OCI-M1 (cell line): Measurements from ENCODE around the gene HS6ST1.

ENCODE experiments used
- DNase-seq: peaks from one replicate; lab custom pipeline; 2025; lab: John Stamatoyannopoulos, UW

Gene HS6ST1

DNA sequence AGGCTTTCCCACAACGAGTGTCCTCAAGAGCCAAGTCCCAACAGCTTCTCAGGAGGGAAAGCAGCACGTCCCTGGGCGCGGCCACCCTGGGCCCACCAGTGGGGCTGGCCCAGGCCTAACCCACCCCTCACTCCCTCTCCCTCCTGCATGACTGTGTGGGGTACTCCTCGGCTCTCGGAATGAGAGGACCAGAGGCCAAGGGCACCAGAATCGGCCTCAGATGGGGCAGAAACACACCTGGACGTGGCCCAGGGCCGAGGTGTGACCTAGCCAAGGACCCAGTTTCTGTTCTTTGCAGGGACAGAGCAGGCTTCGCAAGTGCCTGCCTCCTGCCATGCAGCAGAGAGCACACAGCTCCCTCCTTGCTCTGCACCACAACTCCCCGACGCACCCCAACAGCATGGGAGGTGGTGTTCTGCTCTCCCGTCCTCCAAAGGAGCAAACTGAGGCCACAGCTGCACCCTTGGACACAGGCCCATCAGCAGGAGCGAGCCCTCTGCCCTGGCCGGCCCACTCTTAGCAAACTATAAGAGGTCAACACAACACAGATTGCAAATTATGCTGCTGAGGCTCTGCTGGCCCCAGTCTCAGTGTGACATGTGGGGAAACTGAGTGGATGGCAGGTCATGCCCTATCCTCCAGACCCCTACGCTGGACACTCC lies 19.7 kb downstream of the HS6ST1 start:
- DNase-seq: no peak

DNA sequence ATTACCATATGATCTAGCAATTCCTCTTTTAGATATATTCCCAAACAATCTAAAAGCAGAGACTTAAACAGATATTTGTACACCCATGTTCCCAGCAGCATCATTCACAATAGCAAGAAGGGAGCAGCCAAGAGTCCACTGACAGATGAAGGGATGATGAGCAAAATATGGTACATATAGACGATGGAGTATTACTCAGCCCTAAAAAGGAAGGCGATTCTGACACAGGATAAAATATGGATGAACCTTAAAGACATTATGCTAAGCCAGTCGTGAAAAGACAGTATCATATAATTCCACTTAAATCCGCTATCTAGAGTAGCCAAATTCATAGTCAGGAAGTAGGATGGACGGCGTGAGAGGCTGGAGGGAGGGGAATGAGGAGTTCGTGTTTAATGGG lies 20.4 kb downstream of the HS6ST1 start:
- DNase-seq: no peak

DNA sequence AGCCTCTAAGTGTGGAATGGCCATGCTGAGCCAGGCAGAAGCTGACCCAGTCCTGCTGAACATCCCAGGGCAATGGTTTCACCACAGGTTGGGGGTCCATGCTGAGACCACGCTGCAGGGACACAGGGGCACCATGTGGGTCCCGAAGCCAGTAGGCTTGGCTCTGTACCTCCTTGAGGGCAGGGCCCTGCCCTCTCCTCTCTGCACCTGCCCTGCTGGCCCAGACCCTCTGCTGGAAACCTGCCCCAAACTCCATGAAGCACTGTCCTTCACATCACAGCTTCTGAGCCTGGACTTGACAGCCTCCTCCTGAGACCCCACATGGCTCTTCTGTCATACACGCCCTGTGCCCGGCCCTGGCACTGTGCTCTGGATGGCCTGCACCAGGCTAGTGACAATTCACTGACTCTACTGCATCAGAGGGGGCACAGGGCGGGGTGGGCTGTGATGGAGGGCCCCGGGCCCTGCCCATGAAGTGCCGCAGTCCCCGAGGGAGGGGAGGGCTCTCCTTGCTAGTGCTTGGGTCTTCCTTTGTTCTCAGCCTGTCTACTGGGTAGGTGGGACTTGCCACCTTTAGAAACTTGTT lies 24.7 kb downstream of the HS6ST1 start:
- DNase-seq: no peak

DNA sequence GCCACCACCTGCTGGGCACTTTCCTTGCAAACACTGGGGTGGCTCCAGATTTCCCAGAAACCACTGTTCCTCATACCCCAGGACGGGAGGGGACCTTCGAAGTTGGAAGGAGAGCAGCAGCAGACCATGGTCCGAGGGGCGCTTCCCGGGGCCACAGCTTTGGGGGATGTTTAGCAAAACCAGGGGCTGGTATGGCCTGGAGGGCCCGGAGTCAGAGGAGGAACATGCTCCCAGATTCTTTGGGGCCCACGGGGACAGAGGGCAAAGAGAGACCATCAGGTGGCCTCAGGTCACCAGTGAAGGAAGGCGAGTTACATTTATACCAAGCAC lies 25.3 kb downstream of the HS6ST1 start:
- DNase-seq: no peak

DNA sequence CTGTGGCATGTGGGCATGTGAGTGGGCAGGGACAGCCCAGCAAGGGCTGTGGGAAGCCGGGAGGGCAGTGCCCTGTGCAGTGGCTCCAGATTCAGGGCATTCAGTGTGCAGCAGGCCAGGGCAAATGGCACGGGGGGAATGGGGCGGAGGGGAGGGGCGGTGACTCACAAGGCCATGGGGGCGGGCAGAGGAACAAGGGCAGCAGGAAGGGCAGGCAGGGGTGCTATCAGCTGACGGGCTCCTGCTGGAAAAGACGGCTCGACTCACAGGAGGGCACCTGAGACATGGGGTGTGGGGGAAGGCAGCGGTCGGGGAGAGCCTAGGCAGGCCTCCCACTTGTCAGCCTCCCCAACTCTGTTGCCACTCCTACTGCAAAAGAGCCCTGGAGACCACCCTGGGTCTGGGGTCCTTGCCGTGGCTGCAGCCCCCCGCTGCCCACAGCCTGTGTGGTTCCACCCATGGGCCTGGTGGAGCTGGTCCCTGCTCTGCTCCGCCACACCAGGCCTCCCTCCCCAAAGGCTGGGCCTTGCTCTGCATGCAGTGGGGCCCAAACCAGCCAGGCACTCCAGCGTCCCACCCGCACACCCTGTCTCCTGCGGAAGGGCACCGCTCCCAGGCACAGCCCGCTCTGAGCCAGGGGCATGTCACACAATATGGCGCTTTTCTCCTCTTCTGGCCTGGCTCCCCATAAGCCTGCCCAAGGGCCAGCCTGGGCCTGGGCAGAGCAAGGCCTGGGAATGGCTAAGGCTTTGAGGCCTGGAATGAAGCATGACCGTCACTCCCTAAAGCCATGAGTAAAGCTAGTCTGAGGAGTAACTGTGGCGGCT lies 25.9 kb downstream of the HS6ST1 start:
- DNase-seq: no peak

DNA sequence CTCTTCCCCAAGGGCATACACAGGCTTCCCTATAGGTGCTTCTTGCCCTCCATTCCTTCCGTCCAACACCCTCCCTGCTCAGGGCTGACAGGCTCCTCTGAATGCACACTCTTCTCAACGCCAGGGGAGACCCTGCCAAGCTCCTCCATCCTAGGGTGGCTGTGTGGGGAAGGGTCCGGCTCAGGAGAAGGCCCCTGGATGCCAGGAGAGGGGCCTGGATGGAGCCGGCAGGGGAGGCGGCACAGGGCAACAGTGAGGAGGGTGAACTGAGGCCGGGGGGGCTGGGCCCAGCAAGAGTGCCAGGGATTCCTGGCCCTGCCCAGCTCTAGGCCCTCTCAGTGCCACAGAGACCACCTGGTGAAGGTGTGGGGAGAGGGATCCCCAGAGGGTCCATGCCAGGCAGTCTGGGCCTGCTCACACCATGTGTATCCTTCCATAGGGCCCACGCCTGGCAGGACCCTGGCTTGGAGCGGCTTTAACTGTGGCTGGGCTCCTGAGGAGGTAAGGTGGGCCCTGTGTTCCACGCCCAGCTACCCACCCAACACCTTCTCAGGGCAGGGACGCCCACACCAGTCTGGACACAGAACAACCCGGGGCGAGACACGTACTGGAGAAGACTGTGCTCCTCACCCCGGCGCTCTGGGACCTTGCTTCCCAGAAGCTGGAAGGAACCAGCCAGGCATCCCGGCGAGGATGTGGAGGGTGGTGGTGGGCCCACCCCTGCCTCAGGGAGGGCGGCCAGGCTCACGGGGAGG lies 26.6 kb downstream of the HS6ST1 start:
- no peak for DNase-seq

DNA sequence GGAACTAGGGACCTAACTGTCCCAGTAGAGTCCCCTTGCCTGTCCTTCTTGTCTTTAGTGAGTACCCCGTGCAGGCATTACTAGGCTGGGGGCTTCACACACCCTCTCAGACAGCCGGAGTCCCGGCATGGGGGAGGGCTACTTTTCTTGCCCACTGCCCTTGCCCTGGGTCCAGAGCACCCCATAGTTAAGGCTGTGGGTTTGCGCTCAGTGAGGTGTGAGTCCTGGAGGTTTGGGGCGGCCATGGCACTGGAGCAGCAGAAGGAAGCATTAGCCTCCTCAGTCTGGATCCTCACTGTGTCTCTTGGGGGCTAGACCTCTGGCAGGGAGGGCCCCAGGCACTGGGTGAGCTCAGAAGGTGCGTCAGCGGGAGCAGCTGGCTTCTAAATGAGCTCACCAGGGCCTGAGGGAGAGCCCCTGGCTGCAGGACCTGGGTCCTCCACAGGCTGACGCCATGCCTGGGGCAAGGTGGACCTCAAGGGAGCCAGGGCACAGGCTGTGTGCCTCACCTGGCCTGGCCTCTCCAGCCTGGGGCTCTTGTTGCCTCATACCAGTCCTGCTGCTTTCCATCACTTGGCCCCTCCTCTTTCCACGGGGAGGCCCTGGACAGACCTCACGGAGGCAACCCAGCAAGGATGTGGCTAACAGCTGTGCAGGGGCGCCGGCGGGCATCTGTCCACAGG lies 27.4 kb downstream of the HS6ST1 start:
- DNase-seq: no peak

DNA sequence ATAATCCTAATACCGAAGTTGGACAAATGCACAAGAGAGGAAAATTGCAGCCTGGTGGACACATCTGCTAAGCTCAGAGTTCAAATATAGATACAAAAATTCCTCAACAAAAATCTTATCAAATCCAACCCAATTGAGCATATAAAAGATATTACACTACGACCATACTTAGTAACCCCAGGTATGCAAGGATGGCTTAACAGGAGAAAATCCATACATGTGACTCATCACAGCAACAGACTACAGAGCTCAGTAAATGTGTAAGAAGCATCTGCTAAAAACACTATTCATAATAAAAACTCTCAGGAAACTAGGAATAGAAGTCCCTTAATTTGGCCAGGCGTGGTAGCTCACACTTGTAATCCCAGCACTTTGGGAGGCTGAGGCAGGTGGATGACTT lies 28.3 kb downstream of the HS6ST1 start:
- no peak for DNase-seq

DNA sequence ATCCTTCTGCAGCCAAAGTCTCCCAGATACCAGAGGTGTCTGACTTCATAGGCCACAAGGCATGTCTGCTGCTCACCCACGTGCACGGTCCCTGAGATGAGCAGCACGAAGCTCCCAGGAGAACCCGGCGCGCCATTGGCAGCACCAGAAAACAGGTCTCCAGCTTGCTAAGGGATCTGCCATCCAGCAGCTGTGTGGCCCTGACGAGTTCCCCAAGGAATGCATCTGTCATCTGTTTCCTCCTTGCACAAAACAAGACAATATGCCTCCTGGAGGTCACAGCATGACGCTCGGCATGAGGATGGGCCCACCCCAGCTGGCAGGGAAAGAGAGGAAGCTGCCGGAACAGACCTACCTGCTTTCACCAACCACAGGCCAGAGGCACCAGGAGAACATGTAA lies 29.2 kb downstream of the HS6ST1 start:
- DNase-seq: no peak

DNA sequence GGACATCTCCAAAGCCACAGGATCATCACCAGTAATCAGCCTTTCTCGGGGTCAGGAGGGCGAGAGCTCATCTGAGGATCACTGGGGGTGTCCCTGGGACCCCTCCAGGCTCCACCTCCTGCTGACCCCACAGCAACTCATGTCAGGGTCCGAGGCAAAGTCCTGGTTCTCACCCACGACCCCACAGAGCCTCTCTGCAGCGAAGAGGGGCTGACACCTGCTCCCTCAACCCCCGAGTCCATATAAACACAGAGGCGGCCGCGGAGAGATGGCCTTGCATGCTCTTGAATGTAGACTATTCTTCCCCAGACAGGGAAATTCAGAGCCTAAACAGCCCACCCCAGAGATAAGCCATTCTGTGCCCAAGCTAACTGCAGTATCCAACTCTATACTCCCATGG lies 29.9 kb downstream of the HS6ST1 start:
- no peak for DNase-seq

DNA sequence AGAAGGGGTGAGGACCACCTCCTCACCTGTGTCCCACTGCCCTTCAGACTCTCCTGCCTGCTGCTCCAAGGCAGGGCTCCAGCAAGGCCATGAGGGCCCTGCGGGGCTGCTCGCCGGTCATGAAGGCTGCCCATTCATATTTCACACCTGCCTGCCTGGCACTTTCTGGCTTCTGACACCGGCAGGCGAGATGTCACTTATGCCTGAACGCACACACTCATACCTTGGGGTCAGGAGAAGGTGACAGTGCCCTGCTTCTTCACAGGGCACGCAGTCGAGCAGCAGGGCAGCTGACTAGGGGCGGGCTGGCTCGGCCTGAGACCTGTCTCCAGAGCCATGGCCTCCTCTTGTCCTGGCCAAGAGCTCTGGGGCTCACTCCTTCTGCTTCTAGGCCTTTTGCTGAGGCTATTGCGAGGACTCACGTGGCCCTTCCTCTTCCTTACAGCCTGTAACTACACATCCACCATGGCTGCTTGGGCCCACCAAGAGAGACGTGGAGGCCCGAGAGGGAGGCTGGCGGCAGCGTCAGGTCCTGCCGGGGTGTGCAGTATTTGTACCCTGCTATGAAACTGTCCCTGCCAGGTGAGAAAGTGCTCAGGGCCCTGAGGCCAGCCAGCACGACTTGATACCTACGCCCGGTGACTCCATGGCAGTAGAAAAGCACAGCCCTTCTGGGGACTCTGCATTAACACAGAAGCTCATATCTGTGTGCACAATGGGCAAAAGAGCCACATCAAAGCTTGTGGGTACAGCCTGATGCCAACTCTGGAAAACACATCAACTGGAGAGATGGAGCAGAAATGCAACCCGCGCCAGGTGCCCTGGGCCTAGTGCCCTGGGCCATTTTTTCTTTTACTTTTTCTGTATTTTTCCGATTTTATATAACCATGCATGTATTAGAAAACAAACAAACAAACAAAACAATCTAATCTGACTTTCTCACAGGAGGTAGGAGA lies 30.6 kb downstream of the HS6ST1 start:
- DNase-seq: no peak

DNA sequence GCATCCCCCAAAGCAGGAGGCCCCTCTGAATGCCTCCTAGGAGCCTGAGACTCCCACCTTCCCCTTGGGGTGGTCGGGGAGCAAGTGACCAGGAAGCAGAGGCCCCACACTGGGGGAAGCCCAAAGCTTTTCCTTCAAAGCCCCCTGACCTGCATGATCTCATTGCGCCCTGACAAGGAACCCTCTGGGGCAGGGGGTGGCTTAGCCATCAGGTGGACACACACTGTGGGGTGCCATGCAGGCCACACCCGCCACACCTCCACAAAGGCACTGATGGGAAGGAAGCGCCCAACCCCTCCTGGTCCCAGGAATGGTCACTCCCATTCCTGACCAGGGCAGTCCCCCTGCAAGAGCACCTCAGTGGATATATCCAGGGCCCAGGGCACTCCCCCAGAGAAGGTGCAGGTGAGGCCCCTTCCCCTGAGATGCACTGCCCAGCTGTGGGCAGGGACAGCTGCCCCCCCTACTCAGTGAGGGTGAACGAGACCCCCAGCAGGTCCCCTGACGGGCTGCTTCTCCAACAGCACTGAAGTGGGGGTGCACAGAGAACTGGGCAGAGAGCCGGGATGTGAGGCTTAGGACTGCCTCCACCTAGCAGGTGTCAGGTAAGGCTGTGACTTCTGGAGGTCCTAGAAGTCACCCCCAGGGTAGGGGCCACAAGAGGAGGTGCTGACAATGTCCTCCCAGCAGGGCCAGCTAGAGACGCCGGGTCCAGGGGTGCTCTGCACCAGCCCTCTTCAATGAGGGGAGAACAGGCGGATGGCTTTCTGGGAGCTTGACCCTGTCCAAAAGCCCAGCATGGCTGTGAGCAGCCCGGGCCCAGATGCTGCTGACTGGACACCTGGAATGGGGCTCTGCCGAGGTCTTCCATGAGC lies 31.5 kb downstream of the HS6ST1 start:
- no peak for DNase-seq

DNA sequence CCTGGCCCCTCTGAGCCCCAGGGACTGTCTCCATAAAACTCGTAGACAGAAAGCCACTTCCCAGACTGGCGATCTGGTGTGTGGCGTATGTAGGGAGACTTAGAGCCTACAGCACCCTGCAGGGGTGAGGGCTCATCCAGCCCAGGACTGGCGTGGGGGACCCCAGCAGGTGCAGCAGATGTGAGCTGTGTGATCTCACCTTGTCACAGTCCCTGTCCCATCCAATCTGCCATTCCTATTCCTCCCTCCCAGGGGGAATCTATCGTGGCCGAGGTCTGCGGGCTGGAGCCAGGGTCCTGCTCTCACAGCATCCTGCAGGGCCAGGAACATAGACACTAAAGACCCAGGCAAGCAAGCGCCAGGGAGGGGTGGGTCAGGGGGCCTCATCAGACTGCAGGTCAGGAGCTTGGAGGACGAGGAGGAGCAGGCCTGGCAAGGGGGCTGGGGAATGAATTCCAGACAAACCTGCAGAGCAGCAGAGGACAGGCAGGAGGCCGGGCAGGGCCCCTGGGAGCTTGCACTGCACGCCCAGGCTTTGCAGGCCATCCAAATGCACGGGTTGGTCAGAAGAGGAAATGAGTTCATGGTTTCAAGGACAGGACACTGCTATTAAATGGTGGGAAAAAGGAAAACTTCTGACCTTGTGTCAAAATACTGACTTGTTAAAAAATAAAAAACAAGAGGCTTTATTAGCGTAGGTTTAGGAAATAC lies 32.5 kb downstream of the HS6ST1 start:
- no peak for DNase-seq

DNA sequence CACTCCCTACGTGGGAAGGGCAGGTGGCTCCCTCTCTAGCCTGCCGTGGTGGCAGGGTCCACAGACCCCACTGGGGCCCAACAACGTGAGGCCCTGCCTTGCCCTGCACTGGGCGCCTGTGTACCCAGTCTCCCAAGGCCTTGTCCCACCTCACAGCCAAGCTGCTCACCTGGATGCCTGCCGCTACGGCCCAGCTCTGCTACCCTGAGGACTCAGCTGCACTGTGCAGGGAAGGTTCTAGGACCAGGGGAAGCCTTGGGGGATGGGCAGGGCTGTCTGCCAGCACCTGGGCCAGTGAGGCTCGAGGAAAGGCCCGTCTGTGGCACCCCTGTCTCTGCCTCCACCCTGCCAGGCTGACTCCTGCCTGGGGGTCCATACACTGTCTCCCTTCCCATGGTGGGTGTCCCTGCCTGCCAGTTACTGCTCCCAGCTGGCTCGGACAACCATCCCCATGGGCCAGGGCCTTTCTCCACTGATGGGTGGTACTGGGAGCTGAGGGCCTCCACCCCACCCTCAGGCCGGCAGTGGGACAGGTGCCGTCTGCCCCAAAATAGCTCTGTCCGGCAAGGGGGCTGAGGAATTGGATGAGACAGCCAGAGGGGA lies 33.2 kb downstream of the HS6ST1 start:
- no peak for DNase-seq

DNA sequence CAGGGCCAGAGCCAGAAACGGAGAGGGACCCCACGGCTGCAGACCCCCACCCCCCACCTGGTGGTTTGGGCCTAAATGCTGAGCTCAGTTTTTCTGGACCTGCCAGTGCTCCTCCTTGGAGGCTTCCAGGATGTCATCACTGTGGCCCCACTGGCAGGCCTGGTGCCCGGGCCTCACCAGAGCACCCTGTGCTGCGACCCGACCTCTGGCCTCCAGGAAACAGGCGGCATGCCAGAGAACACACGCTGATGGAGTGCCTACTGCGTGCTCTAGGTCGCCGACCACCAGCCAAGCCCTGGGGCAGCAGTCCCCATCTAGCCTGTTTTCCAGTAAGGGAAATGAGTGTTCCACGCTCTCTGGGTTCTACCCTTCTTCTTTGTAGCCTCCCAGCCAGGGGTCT lies 33.8 kb downstream of the HS6ST1 start:
- no peak for DNase-seq

DNA sequence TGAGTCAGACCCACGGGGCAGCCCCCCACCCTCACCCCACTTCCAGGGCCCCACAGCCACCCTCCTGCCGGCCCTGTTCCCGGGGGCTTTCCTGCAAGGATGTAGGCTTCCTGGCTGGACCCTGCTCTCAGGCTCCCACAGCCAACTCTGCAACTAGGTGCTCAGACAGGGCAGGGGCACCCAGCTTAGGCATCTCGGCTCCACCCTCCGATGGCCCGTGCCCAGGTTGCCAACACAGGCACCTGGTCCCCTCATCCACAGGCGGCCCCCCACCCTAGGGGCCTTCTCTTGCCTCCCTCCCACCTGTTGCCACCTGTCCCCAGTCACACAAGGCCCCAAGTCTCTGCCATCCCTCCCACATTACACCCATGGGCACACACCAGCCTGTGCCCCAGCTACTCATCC lies 34.6 kb downstream of the HS6ST1 start:
- no peak for DNase-seq

DNA sequence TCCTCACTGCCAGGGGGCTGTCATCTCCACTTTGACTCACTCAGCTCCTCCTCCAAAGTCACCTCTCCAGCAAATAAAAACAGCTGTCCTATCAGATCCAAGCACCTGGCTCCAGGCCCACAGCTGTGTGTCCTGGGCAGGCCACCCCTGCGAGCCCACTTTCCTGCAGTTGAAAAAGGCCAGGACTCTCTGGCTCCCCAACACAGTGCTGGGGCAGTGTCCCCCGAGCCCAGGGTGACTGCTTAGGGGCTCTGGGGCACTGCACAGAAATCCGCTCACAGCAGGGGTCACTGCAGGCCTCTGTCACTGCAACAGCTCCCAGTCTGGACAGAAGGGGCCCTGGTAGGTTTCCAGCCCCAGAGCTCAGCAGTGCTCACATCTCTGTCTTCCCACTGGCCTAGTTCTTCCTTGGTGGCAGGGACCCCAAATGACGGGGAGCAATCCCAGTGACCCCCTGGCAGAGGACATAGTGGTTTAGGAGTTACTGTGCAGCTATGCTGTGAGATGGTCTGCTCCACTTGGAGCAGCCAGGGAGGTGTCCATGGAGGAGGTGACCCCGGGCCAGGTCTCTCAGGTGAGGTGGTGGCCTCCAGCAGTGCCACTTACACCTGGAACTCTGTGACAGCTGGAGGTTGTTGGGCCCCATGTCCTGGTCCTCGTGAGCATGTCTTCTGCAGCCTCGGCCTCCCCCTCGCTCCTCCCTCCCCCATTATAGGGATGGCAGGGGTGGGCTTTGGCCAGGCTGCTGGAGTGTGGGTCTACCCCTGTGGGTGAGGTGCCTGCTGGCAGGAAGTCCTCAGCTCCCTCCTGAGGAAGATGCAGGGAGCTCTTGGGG lies 35.5 kb downstream of the HS6ST1 start:
- no peak for DNase-seq
